ENCODE data around the gene TMCC3.

DNA sequence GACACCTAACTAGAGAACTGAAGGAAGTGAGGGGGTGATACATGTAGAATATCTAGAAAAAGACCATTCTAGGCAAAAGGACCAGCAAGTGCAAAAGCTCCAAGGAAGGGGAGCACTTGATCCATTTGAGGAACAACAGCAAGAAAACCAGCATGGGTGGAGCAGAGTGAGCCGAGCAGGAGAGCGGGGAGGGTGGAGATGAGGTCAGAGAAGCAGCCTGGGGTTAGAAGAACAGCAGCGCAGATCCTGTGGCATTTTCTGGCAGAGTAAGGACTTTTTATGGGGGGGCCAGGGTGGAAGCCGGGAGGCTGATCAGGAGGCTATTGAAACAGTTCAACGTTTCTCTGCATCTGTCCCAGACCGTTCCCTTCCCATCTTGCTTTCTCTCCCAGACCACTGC lies 24.5 kb upstream of the TMCC3 start:
- no peak for TF ChIP-seq CTCF (IDR thresholded peaks at IDR 0.05)
- no peak for TF ChIP-seq NFATC4 (CRISPR knock-in tag; IDR thresholded peaks at IDR 0.05)
- no peak for TF ChIP-seq MAX (CRISPR knock-in tag; IDR thresholded peaks at IDR 0.05)
- no peak for TF ChIP-seq ELF4 (CRISPR knock-in tag; IDR thresholded peaks at IDR 0.05; ENCODE audit: low read depth)
- TF ChIP-seq SP1 (CRISPR knock-in tag; conservative IDR thresholded peaks at IDR 0.05) = no peak
- TF ChIP-seq MLX (CRISPR knock-in tag; IDR thresholded peaks at IDR 0.05) = no peak
- no peak for TF ChIP-seq FOXP1 (CRISPR knock-in tag; IDR thresholded peaks at IDR 0.05; ENCODE audit: borderline replicate concordance)
- no peak for TF ChIP-seq USF2 (CRISPR knock-in tag; IDR thresholded peaks at IDR 0.05)
- TF ChIP-seq, protein P1, sequence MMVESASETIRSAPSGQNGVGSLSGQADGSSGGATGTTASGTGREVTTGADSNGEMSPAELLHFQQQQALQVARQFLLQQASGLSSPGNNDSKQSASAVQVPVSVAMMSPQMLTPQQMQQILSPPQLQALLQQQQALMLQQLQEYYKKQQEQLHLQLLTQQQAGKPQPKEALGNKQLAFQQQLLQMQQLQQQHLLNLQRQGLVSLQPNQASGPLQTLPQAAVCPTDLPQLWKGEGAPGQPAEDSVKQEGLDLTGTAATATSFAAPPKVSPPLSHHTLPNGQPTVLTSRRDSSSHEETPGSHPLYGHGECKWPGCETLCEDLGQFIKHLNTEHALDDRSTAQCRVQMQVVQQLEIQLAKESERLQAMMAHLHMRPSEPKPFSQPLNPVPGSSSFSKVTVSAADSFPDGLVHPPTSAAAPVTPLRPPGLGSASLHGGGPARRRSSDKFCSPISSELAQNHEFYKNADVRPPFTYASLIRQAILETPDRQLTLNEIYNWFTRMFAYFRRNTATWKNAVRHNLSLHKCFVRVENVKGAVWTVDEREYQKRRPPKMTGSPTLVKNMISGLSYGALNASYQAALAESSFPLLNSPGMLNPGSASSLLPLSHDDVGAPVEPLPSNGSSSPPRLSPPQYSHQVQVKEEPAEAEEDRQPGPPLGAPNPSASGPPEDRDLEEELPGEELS (CRISPR knock-in tag; IDR thresholded peaks at IDR 0.05) = no peak
- no peak for TF ChIP-seq ZBTB21 (CRISPR knock-in tag; IDR thresholded peaks at IDR 0.05; ENCODE audit: borderline replicate concordance)
- TF ChIP-seq EMX1 (CRISPR knock-in tag; IDR thresholded peaks at IDR 0.05) = no peak
- no peak for TF ChIP-seq NR3C1 (CRISPR knock-in tag; conservative IDR thresholded peaks at IDR 0.05; ENCODE audit: low read depth)
- TF ChIP-seq CREM (CRISPR knock-in tag; IDR thresholded peaks at IDR 0.05) = no peak
